Measurements from ENCODE around the gene NMNAT2.

NMNAT2 gene

DNA sequence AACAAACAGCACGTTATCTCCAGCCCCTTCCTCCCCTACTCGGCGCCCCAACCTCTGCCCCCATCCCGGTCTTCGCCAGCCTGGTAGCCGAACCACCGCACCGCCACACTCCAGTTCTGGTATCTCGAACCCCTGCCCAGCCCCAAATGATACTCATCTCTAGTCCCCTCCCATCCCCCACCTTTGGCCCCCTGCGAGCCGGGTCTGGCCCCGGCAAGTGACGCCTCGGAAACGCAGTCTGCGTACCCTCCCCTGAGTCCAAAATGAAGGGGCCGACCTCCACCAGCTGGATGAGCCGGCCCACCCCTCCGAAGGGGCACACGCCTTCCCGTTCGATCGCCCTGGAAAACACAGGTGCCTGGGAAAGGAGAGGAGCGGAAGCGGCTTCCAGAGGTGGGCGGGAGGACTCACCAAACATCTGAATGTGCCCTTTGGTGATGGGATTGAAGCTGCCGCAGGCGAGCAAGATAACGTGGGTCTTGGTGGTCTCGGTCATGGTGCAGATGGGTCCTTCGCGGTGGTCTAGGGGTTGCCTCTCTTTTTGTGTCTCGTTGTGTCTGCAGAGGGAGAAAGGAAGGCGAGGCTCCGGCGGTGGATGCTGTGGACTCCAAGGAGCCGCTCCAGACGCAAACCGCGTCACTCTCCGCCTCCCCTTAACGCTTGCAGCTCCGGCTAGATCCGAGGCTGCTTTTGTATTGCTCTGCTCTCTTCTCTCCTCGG lies at the start of gene NMNAT2:
Gene NMNAT2 (minus strand): TSS at position 609 of the 720 bp plus-strand sequence. CDS start 113 bp downstream, at position 496.
- no peaks in the 10 kb centered on the region for H3K36me3 ChIP-seq (ENCODE audit: insufficient read depth, insufficient read length, low read length)
- peak within 1 kb of the TSS; percentile 73 for H3K9ac ChIP-seq (ENCODE audit: insufficient read length, low read depth)

DNA sequence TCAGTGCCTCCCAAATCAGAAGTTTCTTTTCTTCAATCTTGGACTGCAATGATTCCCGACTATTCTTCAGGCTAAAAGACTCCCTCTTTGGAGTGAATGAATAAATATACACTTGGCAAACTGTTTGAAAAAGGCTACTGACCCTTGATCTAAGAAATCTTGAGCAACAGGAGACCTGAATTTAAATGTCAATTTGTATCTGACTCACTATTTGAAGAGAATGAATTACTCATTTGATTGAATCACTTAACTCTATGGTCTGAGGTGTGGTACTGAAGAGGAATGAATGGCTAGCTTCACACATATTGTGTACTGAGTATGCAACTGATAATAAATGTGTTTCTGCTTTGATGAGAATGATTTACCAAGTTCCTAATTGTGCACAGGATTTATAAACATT lies 49.5 kb upstream of the NMNAT2 start:
- no peak overlapping the region for H3K4me3 ChIP-seq (ENCODE audit: insufficient read length, low read depth)
- no peaks in the 10 kb centered on the region for H3K4me1 ChIP-seq (ENCODE audit: insufficient read depth, insufficient read length)
- DNase-seq (ENCODE audit: low read depth, low spot score), result no peak
- TF ChIP-seq ZNF274 (IDR thresholded peaks at IDR 0.05; ENCODE audit: low read depth, low read length), result no peak
- no peak for TF ChIP-seq YY1 (IDR thresholded peaks at IDR 0.05; ENCODE audit: insufficient read depth, insufficient read length)
- TF ChIP-seq SUZ12 (IDR thresholded peaks at IDR 0.05; ENCODE audit: extremely low read depth, insufficient read depth, insufficient read length), result no peak
- H3K9ac ChIP-seq (ENCODE audit: insufficient read length, low read depth), result no peak overlapping the region
- H3K36me3 ChIP-seq (ENCODE audit: insufficient read depth, insufficient read length, low read length), result no peaks in the 10 kb centered on the region
- no peaks in the 10 kb centered on the region for H3K9me3 ChIP-seq (ENCODE audit: insufficient read depth, low read length)
- no peaks in the 10 kb centered on the region for H3K27me3 ChIP-seq (ENCODE audit: insufficient read depth, insufficient read length)

More for the DNA sequence above, at the start of gene NMNAT2:
- Histone ChIP-seq H3K4me1 (ENCODE audit: insufficient read depth, insufficient read length) (no peaks in the 10 kb centered on the region), H3K4me3 (ENCODE audit: insufficient read length, low read depth) (peak within 1 kb of the TSS; percentile 64), H3K9me3 (ENCODE audit: insufficient read depth, low read length) (no peaks in the 10 kb centered on the region), H3K27me3 (ENCODE audit: insufficient read depth, insufficient read length) (peaks cover 52% of the 10 kb centered on the region)
- peak; percentile 71 for DNase-seq (ENCODE audit: low read depth, low spot score)
- TF ChIP-seq YY1 (IDR thresholded peaks at IDR 0.05; ENCODE audit: insufficient read depth, insufficient read length) (no peak), SUZ12 (IDR thresholded peaks at IDR 0.05; ENCODE audit: extremely low read depth, insufficient read depth, insufficient read length) (no peak), ZNF274 (IDR thresholded peaks at IDR 0.05; ENCODE audit: low read depth, low read length) (no peak)

DNA sequence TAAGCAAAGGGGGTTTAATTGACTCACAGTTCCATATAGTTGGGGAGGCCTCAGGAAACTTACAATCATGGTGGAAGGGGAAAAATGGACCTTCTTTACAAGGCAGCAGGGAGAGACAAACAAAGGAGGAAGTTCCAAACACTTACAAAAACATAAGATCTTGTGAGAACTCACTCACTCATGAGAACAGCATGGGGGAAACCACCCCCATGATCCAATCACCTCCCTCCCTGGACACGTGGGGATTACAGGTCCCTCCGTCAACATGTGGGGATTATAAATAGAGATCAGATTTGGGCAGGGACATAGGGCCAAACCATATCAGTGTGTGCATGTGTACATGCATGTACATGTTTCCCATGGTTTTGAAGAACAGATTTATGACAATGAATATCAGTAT lies 48.6 kb upstream of the NMNAT2 start:
- no peaks in the 10 kb centered on the region for H3K4me1 ChIP-seq (ENCODE audit: insufficient read depth, insufficient read length)
- no peak for DNase-seq (ENCODE audit: low read depth, low spot score)
- no peak overlapping the region for H3K4me3 ChIP-seq (ENCODE audit: insufficient read length, low read depth)
- H3K9ac ChIP-seq (ENCODE audit: insufficient read length, low read depth), result no peak overlapping the region
- H3K27me3 ChIP-seq (ENCODE audit: insufficient read depth, insufficient read length), result no peaks in the 10 kb centered on the region
- H3K9me3 ChIP-seq (ENCODE audit: insufficient read depth, low read length), result no peaks in the 10 kb centered on the region
- H3K36me3 ChIP-seq (ENCODE audit: insufficient read depth, insufficient read length, low read length), result no peaks in the 10 kb centered on the region
- no peak for TF ChIP-seq SUZ12 (IDR thresholded peaks at IDR 0.05; ENCODE audit: extremely low read depth, insufficient read depth, insufficient read length)
- no peak for TF ChIP-seq ZNF274 (IDR thresholded peaks at IDR 0.05; ENCODE audit: low read depth, low read length)
- no peak for TF ChIP-seq YY1 (IDR thresholded peaks at IDR 0.05; ENCODE audit: insufficient read depth, insufficient read length)

DNA sequence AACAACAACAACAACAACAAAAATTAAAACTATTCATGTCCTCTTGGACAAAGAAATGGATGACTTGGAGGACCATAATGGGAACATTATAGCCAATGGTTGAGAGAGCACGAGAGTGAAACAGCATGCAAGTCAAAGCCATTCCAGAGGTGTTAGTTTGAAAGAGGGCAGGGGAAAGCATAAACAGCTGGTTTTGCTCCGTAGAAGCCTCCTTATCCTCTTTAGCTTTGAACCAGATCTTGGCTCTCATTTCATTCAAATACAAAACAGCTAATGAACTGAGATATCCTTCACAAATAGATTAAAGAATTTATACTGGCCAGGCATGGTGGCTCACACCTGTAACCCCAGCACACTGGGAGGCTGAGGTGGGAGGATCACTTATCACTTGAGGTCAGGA lies 45.4 kb upstream of the NMNAT2 start:
- no peak for TF ChIP-seq YY1 (IDR thresholded peaks at IDR 0.05; ENCODE audit: insufficient read depth, insufficient read length)
- no peak for TF ChIP-seq SUZ12 (IDR thresholded peaks at IDR 0.05; ENCODE audit: extremely low read depth, insufficient read depth, insufficient read length)
- no peak for TF ChIP-seq ZNF274 (IDR thresholded peaks at IDR 0.05; ENCODE audit: low read depth, low read length)
- H3K4me1 ChIP-seq (ENCODE audit: insufficient read depth, insufficient read length), result no peaks in the 10 kb centered on the region
- DNase-seq (ENCODE audit: low read depth, low spot score), result no peak

DNA sequence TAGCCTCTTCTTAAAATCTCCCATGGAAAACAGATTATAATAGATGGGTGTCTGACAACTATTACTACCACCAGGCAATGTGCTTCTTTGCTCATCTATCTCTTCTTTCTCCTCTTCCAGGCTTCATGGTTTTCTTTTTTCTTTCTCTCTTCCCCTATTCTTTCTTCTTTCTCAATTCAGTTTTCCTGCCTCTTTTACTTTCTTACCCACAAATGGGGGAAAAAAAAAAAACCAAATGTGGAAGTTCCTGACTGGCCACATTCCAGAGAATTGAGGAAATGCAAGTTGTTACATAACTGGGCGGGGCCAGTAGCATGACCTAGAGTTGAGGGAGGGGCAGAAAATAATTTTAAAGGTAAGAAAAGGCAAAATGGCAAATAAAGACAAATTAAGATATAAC lies 43.2 kb upstream of the NMNAT2 start:
- no peaks in the 10 kb centered on the region for H3K4me1 ChIP-seq (ENCODE audit: insufficient read depth, insufficient read length)
- no peak overlapping the region for H3K4me3 ChIP-seq (ENCODE audit: insufficient read length, low read depth)
- TF ChIP-seq ZNF274 (IDR thresholded peaks at IDR 0.05; ENCODE audit: low read depth, low read length) (no peak), SUZ12 (IDR thresholded peaks at IDR 0.05; ENCODE audit: extremely low read depth, insufficient read depth, insufficient read length) (no peak), YY1 (IDR thresholded peaks at IDR 0.05; ENCODE audit: insufficient read depth, insufficient read length) (no peak)
- DNase-seq (ENCODE audit: low read depth, low spot score), result no peak
- no peaks in the 10 kb centered on the region for H3K36me3 ChIP-seq (ENCODE audit: insufficient read depth, insufficient read length, low read length)
- no peaks in the 10 kb centered on the region for H3K9me3 ChIP-seq (ENCODE audit: insufficient read depth, low read length)
- no peaks in the 10 kb centered on the region for H3K27me3 ChIP-seq (ENCODE audit: insufficient read depth, insufficient read length)
- no peak overlapping the region for H3K9ac ChIP-seq (ENCODE audit: insufficient read length, low read depth)

More for the DNA sequence above, 45.4 kb upstream of the NMNAT2 start:
- H3K4me3 ChIP-seq (ENCODE audit: insufficient read length, low read depth), result no peak overlapping the region
- H3K27me3 ChIP-seq (ENCODE audit: insufficient read depth, insufficient read length), result no peaks in the 10 kb centered on the region
- no peaks in the 10 kb centered on the region for H3K36me3 ChIP-seq (ENCODE audit: insufficient read depth, insufficient read length, low read length)
- no peak overlapping the region for H3K9ac ChIP-seq (ENCODE audit: insufficient read length, low read depth)
- H3K9me3 ChIP-seq (ENCODE audit: insufficient read depth, low read length), result no peaks in the 10 kb centered on the region

DNA sequence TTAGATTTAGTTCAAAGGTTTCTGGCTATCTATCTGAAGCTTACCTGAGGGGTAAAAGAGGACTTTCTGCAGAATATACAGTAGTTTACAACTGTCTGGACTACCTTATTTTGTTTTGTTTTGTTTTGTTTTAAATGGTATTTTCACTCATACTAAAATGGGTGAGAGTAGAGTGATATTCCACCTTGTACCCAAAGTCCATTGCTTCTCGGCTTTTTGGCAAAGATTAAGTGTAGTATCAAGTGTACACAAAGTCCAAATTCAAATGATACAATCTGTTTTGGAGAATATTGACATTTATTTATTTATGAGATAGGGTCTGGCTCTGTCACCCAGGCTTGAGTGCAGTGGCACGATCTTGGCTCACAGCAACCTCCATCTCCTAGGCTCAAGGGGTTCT lies 42.4 kb upstream of the NMNAT2 start:
- no peaks in the 10 kb centered on the region for H3K36me3 ChIP-seq (ENCODE audit: insufficient read depth, insufficient read length, low read length)
- no peak overlapping the region for H3K9ac ChIP-seq (ENCODE audit: insufficient read length, low read depth)
- H3K27me3 ChIP-seq (ENCODE audit: insufficient read depth, insufficient read length), result no peaks in the 10 kb centered on the region
- DNase-seq (ENCODE audit: low read depth, low spot score), result no peak
- no peaks in the 10 kb centered on the region for H3K4me1 ChIP-seq (ENCODE audit: insufficient read depth, insufficient read length)
- no peaks in the 10 kb centered on the region for H3K9me3 ChIP-seq (ENCODE audit: insufficient read depth, low read length)
- TF ChIP-seq SUZ12 (IDR thresholded peaks at IDR 0.05; ENCODE audit: extremely low read depth, insufficient read depth, insufficient read length), result no peak
- no peak for TF ChIP-seq YY1 (IDR thresholded peaks at IDR 0.05; ENCODE audit: insufficient read depth, insufficient read length)
- TF ChIP-seq ZNF274 (IDR thresholded peaks at IDR 0.05; ENCODE audit: low read depth, low read length), result no peak
- H3K4me3 ChIP-seq (ENCODE audit: insufficient read length, low read depth), result no peak overlapping the region

DNA sequence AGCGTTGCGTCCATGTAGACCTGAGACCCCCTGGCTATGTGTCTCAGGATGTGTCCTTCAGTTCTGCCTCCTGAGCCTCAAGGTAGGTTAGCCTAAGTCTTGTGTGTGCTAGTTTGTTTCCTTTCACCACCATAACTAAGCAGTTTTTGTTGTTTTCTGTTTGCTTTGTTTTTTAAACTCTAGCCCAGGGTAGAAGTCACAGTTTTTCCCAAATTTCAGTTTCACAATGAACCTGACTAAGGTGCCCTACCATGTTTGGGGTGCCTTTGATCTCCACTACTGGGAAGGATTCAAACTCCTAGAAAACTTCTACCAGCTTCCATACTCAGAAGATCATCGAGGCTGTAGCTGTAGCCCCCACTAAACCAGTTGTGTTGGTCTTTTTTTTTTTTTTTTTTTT lies 39.3 kb upstream of the NMNAT2 start:
- H3K9ac ChIP-seq (ENCODE audit: insufficient read length, low read depth), result no peak overlapping the region
- no peaks in the 10 kb centered on the region for H3K36me3 ChIP-seq (ENCODE audit: insufficient read depth, insufficient read length, low read length)
- no peaks in the 10 kb centered on the region for H3K27me3 ChIP-seq (ENCODE audit: insufficient read depth, insufficient read length)
- no peak for DNase-seq (ENCODE audit: low read depth, low spot score)
- H3K4me3 ChIP-seq (ENCODE audit: insufficient read length, low read depth), result no peak overlapping the region
- TF ChIP-seq YY1 (IDR thresholded peaks at IDR 0.05; ENCODE audit: insufficient read depth, insufficient read length) (no peak), SUZ12 (IDR thresholded peaks at IDR 0.05; ENCODE audit: extremely low read depth, insufficient read depth, insufficient read length) (no peak), ZNF274 (IDR thresholded peaks at IDR 0.05; ENCODE audit: low read depth, low read length) (no peak)
- no peaks in the 10 kb centered on the region for H3K4me1 ChIP-seq (ENCODE audit: insufficient read depth, insufficient read length)
- no peaks in the 10 kb centered on the region for H3K9me3 ChIP-seq (ENCODE audit: insufficient read depth, low read length)

All from NT2/D1 (cell line).